ENCODE measurements around the gene KCMF1. TPM values are rescaled to one million over a fixed set of nuclear protein-coding genes. Genes with fewer than 3 reads are reported as not detected.
A peak's percentile ranks its signal among the peaks of the same experiment; 100 is the strongest.

KCMF1 gene
- polyA plus RNA-seq = 10 to 100 TPM; 19.4 to 29.2 (median 25.5) TPM

DNA sequence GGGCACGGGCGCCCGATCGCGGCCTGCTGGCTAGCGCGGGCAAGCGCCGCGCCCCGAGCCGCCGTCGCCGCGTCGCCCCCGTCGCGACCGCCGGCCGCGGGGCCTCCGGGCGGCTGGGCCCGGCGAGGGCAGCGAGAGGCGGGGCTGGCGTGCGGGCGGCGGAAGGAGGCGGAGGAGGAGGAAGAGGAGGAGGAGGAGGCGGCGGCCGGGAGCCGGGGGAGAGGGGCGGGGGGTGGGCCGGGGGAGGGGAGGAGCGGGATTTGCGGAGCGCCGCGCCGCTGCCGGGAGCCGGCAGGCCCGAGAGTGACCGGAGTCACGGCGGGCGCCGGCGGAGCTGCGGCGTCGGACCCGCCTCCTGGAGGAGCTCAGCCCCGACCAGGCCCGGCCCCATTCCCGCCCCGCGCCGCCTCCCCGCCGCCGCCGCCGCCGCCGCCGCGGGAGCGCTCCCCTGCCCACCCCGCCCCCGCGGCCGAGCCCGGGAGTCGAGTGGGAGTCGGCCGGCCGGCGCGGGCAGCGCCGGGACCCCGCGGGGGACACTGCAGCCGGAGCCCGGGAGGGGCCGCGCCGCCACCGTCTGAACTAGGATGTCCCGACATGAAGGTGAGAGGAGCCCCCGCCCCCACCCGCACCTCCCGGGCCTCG is at the start of gene KCMF1:
TSS of gene KCMF1 (plus strand) at position 294 of the 642 bp plus-strand sequence. CDS start at position 585, 291 bp downstream.
- peak within 1 kb of the TSS; percentile 97 to 100 (median 98) for H3K27ac Mint-ChIP-seq
- peak; percentile 63 to 71 (median 70) for DNase-seq
- peaks cover 3 to 18% (median 10%) of the 10 kb centered on the region in 3 donors for H3K27me3 Mint-ChIP-seq (ENCODE audit: low read depth in 3 of 3)
- peaks cover 56 to 64% of the 10 kb centered on the region in 2 donors for H3K4me1 Mint-ChIP-seq
- H3K4me3 Mint-ChIP-seq = peak within 1 kb of the TSS; percentile 93 to 99 (median 97)
- no peaks in the 10 kb centered on the region for H3K9me3 Mint-ChIP-seq
- peaks cover 0 to 5% (median 4%) of the 10 kb centered on the region in 3 donors for H3K36me3 Mint-ChIP-seq

DNA sequence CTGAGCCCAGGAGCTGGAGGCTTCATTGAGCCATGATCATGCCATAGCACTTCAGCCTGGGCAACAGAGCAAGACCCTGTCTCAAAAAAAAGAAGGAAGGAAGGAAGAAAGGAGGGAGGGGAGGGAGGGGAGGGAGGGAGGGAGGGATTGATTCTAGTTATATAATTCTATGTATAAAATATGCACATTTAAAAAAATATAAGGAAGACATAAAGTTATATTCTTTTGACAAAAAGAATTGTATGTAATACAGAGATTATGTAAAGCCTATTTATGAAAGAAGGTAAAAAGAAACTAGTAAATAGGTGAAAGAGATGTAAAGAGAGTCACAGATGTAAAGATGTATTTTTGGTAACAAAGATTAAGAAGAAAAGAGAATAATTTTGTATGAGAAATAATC is 48.0 kb upstream of the KCMF1 start:
- Mint-ChIP-seq H3K4me1 (peaks cover 32 to 37% of the 10 kb centered on the region in 2 donors), H3K9me3 (no peaks in the 10 kb centered on the region), H3K4me3 (no peak overlapping the region), H3K27ac (no peak overlapping the region), H3K27me3 (ENCODE audit: low read depth in 3 of 3) (peaks cover 4 to 9% (median 8%) of the 10 kb centered on the region in 3 donors), H3K36me3 (no peaks in the 10 kb centered on the region)
- DNase-seq = no peak

DNA sequence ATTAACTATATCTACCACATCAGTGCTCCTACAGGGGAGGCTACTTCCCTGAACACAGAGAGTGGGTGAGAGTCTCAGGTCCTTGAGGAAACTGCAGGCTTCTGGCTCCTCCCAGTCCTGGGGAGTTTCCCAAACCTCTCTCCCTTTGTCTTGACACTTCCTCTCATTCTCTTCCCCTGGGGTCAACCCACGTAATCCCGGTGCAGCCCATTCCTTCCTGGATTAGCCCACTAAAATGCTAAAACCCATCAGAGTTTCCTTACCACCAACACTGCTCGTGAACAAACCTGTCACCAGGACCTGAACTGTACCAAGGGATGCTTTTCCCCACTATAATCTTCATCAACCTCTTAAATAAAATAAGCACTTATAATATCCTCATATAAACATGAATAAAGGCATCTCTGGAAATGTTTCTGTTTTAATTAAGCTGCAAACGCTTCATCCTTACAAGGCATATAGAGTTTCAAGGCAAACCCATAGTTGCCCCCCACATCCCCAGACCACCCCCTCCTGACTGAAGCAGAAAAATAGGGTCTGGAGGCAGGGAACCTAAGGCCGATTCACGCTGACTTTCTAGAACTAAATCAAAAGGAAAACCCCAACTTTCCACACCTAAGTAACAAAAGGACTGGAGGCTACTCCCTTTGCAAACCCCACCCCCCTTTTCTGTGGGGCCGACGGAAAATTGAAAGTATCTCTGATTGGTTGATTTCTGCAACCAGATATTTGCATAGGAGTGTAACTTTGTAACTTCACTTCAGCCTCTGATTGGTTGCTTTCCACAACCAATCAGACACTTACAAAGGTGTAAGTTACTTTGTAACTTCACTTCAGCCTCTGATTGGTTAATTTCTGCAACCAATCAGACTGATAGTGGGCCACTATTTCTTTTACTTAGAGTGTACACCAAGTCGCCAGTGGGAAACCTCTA is 46.5 kb upstream of the KCMF1 start:
- Mint-ChIP-seq H3K36me3 (no peaks in the 10 kb centered on the region), H3K4me1 (peaks cover 27 to 31% of the 10 kb centered on the region in 2 donors)
- no peak for DNase-seq

DNA sequence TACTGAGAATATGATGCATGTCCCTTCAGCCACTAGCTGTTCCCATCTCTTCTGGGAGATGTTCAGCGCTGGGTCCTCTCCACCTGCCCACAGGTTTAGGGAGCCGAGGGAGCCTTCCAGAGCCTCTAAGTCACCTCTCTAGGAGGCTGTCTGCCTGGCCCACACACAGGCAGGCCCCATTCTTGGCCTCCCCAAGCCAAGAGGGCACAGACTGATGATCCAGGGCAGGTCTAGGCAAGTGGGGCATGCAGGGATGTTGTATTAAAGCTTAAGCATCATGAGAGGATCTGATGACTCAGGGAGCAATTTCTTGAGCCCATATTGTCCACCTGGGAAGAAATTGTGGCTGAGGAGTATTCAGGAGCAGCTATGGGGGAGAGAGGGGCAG is 45.6 kb upstream of the KCMF1 start:
- peak overlapping the region in 5 of 6 donors; percentile 15 to 91 (median 88) for H3K27ac Mint-ChIP-seq
- H3K4me3 Mint-ChIP-seq = peak overlapping the region; percentile 88 to 97 (median 93)
- no peaks in the 10 kb centered on the region for H3K9me3 Mint-ChIP-seq
- no peaks in the 10 kb centered on the region for H3K36me3 Mint-ChIP-seq
- peaks cover 27 to 31% of the 10 kb centered on the region in 2 donors for H3K4me1 Mint-ChIP-seq
- H3K27me3 Mint-ChIP-seq (ENCODE audit: low read depth in 3 of 3) = peaks cover 4 to 9% (median 8%) of the 10 kb centered on the region in 3 donors
- no peak for DNase-seq

More for the DNA sequence above, 46.5 kb upstream of the KCMF1 start:
- peak overlapping the region in 2 of 6 donors; percentile 9 to 69 for H3K27ac Mint-ChIP-seq
- H3K27me3 Mint-ChIP-seq (ENCODE audit: low read depth in 3 of 3) = peaks cover 4 to 9% (median 8%) of the 10 kb centered on the region in 3 donors
- H3K4me3 Mint-ChIP-seq = no peak overlapping the region
- no peaks in the 10 kb centered on the region for H3K9me3 Mint-ChIP-seq

DNA sequence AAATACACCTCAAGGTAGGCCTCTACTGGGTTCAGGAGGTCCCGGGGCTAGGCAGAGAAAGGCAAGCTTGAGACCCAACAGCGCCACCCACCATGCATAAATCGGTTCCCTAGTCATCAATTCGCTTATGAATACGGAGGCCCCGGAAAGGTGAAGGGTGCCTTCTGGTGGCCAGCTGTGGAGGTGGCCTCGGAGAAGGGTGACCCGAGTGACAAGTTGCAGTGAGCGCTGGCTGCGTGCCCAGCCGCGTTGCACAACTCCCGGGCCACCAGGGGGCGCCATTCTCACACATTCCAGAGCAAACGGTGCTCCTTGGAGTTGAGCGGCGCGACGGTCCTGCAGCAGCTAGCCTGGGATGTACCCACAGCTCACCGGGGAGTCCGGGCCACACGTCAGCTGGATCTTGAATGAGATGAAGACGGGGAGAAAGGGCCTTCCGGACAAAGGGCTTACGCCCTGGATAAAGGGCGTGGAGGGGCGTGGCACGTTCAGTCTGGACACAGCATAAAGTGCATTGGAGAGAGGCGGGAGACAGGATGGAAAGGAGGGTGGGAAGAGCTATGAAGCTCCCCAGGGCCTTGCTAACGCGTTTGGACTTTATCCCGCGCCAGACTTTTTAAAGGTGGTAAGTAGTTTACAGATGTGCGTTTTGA is 45.1 kb upstream of the KCMF1 start:
- H3K27me3 Mint-ChIP-seq (ENCODE audit: low read depth in 3 of 3) = peaks cover 4 to 9% (median 8%) of the 10 kb centered on the region in 3 donors
- H3K4me1 Mint-ChIP-seq = peaks cover 27 to 31% of the 10 kb centered on the region in 2 donors
- DNase-seq = peak; percentile 92 to 95 (median 94)
- no peaks in the 10 kb centered on the region for H3K36me3 Mint-ChIP-seq
- H3K4me3 Mint-ChIP-seq = peak overlapping the region; percentile 88 to 97 (median 93)
- H3K27ac Mint-ChIP-seq = peak overlapping the region; percentile 85 to 91 (median 88)
- H3K9me3 Mint-ChIP-seq = no peaks in the 10 kb centered on the region

DNA sequence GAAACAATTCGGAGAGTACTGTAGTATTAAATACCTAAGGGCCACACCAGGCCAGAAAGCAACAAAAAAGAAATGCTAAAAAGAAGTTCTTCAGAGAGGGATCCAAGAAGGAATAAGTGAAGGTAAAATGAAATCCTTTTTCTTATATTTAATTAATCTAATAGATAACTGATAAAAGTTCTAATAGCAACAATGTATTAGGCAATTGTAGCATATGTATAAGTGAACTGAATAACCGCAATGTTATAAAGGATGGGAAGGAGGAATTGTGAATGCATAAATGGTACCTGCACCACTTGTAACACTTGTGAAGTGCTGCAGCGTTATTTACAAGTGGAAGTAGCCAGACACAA is 43.7 kb upstream of the KCMF1 start:
- Mint-ChIP-seq H3K9me3 (no peaks in the 10 kb centered on the region), H3K36me3 (no peaks in the 10 kb centered on the region), H3K4me3 (peak overlapping the region in 4 of 5 donors; percentile 88 to 97 (median 92)), H3K4me1 (peaks cover 27 to 31% of the 10 kb centered on the region in 2 donors), H3K27ac (peak overlapping the region in 4 of 6 donors; percentile 70 to 85 (median 78)), H3K27me3 (ENCODE audit: low read depth in 3 of 3) (peaks cover 4 to 9% (median 8%) of the 10 kb centered on the region in 3 donors)
- no peak for DNase-seq

DNA sequence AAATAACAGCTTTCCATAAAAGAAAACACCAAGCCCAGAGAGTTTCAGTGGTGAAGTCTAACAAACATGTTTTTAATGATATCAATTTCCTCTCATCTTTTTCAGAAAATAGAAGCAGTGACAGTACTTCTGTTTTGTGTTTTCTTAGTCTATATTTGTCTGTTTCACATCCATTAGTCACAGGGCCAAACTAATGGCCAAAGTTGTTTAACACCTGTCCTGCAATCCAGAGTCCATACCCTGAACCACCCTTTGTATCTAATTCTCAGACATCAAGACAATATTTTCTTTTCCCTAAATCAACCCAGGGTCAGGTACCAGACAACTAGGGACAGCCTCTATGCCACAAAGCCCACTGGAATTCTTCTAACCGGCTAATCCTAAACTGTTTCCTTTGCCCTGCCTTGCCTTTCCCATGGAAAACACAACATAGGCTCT is 39.6 kb upstream of the KCMF1 start:
- Mint-ChIP-seq H3K36me3 (no peaks in the 10 kb centered on the region), H3K4me1 (peaks cover 11% of the 10 kb centered on the region in 2 donors), H3K27ac (no peak overlapping the region), H3K27me3 (ENCODE audit: low read depth in 3 of 3) (peaks cover 0 to 4% (median 3%) of the 10 kb centered on the region in 3 donors), H3K4me3 (no peak overlapping the region), H3K9me3 (no peaks in the 10 kb centered on the region)
- no peak for DNase-seq

DNA sequence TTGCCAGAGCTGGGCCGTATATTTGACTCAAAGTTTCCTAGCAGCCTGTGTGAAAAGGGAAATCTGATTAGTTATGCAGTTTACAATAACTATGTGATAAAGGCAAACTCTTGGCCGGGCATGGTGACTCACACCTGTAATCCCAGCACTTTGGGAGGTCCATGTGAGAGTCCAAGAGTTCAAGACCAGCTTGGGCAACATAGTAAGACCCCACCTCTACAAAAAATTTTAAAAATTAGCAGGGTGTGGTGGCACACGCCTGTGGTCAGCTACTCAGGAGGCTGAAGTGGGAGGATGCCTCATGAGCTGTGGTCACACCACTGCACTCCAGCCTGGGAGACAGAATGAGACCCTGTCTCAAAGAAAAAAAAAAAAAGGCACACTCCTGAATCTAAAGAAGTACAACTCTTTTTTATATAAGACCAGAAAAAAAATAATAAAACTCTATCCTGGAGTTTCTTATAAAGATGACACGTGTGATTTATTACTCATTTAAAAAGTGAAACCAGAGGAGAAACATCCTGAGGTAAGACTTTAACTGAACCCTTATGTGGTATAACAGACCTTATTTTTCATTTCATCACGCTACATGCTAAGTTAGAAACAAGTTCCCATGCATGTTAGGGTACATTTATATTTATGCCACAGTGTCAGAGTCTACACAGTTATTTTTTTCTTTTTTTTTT is 32.6 kb upstream of the KCMF1 start:
- H3K27ac Mint-ChIP-seq = peak overlapping the region; percentile 93 to 97 (median 96)
- H3K4me1 Mint-ChIP-seq = peaks cover 30 to 33% of the 10 kb centered on the region in 2 donors
- DNase-seq = peak; percentile 61 to 70 (median 69)
- no peaks in the 10 kb centered on the region for H3K9me3 Mint-ChIP-seq
- peaks cover 4 to 13% (median 11%) of the 10 kb centered on the region in 3 donors for H3K27me3 Mint-ChIP-seq (ENCODE audit: low read depth in 3 of 3)
- peaks cover 0 to 5% (median 0%) of the 10 kb centered on the region in 3 donors for H3K36me3 Mint-ChIP-seq
- peak overlapping the region; percentile 60 to 82 (median 78) for H3K4me3 Mint-ChIP-seq

DNA sequence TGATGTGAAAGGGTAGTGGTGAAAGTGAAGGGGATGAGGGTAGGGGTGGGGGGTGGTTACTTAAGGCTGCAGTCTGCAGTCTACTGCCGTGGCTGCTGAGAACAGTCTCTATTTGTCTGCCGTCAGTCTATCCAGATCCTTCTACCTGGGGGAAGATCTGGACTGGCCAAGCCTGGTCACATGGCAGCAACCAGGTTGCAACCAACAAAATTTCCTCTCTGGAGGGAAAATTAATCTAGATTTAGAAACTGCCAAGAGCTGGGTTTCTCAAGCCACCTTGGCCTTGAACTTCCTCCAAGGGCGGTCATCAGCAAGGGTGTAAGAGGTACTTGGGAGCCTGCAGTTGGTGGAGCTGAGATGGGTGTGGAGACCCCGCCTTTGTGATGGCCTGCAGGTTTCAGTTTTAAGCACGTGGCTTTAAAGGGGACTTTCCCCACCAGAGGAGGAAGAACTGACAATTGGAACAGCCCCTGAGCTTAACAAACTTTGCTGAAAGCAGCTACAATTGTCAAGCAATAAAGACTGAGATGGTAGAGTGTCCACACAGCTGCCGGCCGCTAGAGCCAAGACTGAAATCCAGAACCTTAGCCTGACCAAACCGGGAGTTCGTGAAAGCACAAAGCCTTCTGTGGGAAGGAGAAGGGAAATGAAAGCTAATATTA is 31.4 kb upstream of the KCMF1 start:
- peaks cover 0 to 5% (median 0%) of the 10 kb centered on the region in 3 donors for H3K36me3 Mint-ChIP-seq
- peak; percentile 74 to 79 (median 77) for DNase-seq
- H3K4me3 Mint-ChIP-seq = peak overlapping the region; percentile 67 to 82 (median 78)
- no peaks in the 10 kb centered on the region for H3K9me3 Mint-ChIP-seq
- peak overlapping the region; percentile 93 to 97 (median 96) for H3K27ac Mint-ChIP-seq
- peaks cover 31 to 33% of the 10 kb centered on the region in 2 donors for H3K4me1 Mint-ChIP-seq
- H3K27me3 Mint-ChIP-seq (ENCODE audit: low read depth in 3 of 3) = peaks cover 4 to 13% (median 11%) of the 10 kb centered on the region in 3 donors

DNA sequence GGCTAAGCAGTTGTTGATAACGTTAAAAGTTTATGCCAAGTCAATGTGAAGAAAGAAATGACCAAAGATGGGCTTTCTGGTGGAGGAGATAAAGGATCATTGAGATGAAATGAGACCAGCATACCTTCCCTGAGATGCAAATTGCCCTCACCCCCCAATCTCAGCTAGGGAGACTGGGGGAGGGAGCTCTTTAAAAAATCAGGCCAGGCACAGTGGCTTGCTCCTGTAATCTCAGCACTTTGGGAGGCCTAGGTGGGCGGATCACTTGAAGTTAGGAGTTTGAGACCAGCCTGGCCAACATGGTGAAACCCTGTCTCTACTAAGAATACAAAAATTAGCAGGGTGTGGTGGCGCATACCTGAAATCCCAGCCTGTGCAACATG is 30.9 kb upstream of the KCMF1 start:
- peak overlapping the region; percentile 93 to 97 (median 96) for H3K27ac Mint-ChIP-seq
- peaks cover 4 to 13% (median 11%) of the 10 kb centered on the region in 3 donors for H3K27me3 Mint-ChIP-seq (ENCODE audit: low read depth in 3 of 3)
- peaks cover 36 to 37% of the 10 kb centered on the region in 2 donors for H3K4me1 Mint-ChIP-seq
- no peak for DNase-seq
- H3K4me3 Mint-ChIP-seq = peak overlapping the region; percentile 67 to 82 (median 78)
- no peaks in the 10 kb centered on the region for H3K9me3 Mint-ChIP-seq
- H3K36me3 Mint-ChIP-seq = peaks cover 0 to 5% (median 0%) of the 10 kb centered on the region in 3 donors

DNA sequence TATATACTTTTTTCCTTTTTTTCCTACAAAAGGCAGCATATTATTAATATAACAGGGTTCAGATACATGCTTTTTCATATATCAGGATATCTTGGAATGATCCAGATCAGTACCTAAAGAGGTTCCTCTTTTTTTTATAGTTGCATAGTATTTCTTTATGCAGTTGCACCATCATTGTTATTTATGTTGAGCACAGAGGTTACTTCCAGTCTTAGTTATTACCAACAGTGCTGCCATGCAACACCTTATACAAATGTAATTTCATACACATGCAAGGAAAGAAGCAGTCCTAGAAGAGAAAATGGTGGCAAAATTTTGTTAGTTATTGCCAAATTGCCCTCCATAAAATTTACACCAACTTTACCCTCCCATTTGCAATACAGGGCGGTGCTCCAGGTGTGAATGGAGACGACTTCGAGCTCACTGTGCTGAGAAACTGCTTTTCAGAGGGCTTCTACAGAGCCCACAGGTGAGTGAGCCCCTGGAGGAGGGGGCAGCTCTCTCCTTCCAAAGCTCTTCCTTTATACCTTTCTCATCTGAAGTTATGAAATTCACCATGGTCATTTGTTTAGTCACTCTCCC is 30.0 kb upstream of the KCMF1 start:
- Mint-ChIP-seq H3K36me3 (peaks cover 0 to 5% (median 0%) of the 10 kb centered on the region in 3 donors), H3K27ac (peak overlapping the region in 2 of 6 donors; percentile 16 to 73), H3K9me3 (no peaks in the 10 kb centered on the region), H3K4me3 (no peak overlapping the region), H3K4me1 (peaks cover 41 to 42% of the 10 kb centered on the region in 2 donors), H3K27me3 (ENCODE audit: low read depth in 3 of 3) (peaks cover 4 to 13% (median 11%) of the 10 kb centered on the region in 3 donors)
- DNase-seq = no peak

DNA sequence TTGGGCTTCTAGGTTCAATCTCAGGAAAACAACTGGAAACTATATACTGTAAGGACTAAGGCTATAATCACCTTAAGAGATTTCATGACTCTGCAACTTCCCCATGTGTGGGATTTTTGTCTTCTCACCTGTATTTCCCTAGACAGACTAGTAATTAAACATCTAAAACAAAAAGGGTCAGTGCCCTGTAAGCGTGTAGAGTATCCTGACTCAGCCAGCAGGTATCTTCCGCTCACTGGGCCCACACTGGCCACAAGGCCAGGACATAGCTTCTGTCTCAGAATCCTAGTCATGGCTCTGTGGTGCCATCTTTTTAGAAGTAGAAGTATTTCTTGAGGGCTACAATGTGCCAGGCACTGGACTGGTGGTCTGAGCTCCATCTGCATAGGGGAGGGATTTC is 28.8 kb upstream of the KCMF1 start:
- H3K9me3 Mint-ChIP-seq = no peaks in the 10 kb centered on the region
- peaks cover 45 to 46% of the 10 kb centered on the region in 2 donors for H3K4me1 Mint-ChIP-seq
- peaks cover 0 to 5% (median 0%) of the 10 kb centered on the region in 3 donors for H3K36me3 Mint-ChIP-seq
- DNase-seq = no peak
- H3K27me3 Mint-ChIP-seq (ENCODE audit: low read depth in 3 of 3) = peaks cover 4 to 13% (median 11%) of the 10 kb centered on the region in 3 donors
- no peak overlapping the region for H3K4me3 Mint-ChIP-seq
- H3K27ac Mint-ChIP-seq = no peak overlapping the region

Measured in immature natural killer cell (primary cell).